ENCODE measurements around the gene SYCP3.
A peak's percentile ranks its signal among the peaks of the same experiment; 100 is the strongest.

Gene SYCP3

DNA sequence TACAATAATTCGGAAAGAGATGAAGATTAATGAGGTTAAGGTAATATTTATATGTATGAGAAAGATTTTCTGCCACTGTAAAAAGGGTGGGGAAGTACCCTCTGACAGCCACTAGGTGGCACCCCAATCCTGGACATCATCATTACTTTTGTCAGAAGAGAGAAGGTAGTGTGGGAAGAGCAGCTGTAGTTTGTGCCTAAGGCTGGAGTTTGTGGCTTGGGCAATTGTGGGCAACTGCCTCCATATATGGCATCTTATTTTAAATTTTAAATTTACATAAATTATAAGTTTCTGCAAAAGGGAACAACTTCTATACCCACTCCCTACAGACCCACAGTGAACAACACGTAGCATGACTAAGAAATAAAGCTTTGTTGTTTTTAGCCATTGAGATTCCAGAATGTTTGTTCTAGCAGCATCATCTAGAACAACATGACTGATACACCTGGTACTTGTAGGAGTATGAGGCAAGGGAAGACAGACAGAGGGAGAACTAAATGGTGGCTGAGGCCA lies 34.4 kb upstream of the SYCP3 start:
- TF ChIP-seq CEBPB (IDR thresholded peaks at IDR 0.05) (no peak), RAD21 (IDR thresholded peaks at IDR 0.05; ENCODE audit: low read depth) (peak; percentile 84), TAF1 (IDR thresholded peaks at IDR 0.05; ENCODE audit: low read depth) (no peak)

DNA sequence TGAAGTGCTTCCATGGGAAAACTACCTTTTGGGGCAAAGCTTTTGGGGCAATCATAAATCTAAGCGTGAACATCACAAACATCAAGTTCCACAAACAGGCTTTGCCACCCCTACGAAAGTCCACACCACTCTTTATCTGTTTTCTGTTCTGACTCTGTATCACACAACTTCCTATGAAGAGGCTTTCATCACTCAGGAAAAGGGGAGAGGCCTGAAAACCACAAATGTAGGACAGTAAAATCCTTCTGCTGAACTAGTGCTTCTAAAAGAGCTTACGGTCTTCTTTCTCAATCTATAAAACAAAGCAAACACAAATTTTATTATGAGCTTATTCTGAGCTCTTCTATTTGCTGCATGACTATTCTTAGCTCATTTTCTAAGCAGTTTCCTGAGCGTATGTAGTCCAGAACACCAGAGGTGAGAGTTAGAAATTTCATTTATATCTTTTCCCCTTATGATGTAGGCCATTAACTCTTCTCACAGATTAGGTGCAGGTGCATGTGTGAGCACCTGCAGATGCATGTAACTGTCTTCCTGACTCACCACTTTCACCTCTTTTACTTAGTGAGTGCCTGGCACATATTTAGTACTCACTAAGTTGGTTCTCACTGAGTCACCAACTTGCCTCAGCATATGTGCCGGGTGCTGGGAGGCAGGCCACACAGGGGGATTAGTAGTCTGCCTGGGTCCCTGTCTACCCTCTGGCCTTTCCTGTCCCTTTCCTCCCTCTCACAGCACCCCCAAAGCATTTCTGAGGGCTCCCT lies 32.9 kb upstream of the SYCP3 start:
- no peak for TF ChIP-seq NFIC (IDR thresholded peaks at IDR 0.05)
- no peak for TF ChIP-seq FOXM1 (IDR thresholded peaks at IDR 0.05; ENCODE audit: borderline replicate concordance, low read depth)
- TF ChIP-seq, protein P1, sequence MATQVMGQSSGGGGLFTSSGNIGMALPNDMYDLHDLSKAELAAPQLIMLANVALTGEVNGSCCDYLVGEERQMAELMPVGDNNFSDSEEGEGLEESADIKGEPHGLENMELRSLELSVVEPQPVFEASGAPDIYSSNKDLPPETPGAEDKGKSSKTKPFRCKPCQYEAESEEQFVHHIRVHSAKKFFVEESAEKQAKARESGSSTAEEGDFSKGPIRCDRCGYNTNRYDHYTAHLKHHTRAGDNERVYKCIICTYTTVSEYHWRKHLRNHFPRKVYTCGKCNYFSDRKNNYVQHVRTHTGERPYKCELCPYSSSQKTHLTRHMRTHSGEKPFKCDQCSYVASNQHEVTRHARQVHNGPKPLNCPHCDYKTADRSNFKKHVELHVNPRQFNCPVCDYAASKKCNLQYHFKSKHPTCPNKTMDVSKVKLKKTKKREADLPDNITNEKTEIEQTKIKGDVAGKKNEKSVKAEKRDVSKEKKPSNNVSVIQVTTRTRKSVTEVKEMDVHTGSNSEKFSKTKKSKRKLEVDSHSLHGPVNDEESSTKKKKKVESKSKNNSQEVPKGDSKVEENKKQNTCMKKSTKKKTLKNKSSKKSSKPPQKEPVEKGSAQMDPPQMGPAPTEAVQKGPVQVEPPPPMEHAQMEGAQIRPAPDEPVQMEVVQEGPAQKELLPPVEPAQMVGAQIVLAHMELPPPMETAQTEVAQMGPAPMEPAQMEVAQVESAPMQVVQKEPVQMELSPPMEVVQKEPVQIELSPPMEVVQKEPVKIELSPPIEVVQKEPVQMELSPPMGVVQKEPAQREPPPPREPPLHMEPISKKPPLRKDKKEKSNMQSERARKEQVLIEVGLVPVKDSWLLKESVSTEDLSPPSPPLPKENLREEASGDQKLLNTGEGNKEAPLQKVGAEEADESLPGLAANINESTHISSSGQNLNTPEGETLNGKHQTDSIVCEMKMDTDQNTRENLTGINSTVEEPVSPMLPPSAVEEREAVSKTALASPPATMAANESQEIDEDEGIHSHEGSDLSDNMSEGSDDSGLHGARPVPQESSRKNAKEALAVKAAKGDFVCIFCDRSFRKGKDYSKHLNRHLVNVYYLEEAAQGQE (IDR thresholded peaks at IDR 0.05; ENCODE audit: low read depth), result no peak

DNA sequence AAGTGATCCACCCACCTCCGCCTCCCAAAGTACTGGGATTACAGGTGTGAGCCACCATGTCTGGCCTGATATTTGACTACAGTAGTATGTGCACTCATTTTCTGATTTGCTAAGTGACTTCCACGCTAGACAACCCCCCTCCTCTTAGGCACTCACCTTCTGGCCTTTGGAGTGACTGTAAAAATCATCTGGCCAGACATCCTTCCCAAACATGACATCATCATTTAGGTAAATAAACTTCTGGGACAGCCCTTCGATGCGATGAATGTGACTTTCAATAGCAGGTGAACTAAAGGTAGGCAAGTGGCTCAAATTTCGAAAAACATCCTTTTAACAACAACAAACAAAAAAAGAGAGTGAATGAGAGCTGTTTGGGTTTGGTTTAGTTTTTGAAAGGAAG lies 30.6 kb upstream of the SYCP3 start:
- TF ChIP-seq EP300 (IDR thresholded peaks at IDR 0.05; ENCODE audit: borderline replicate concordance) (no peak), TCF12 (IDR thresholded peaks at IDR 0.05; ENCODE audit: low read depth) (no peak), FOXM1 (IDR thresholded peaks at IDR 0.05; ENCODE audit: borderline replicate concordance, low read depth) (no peak), TAF1 (IDR thresholded peaks at IDR 0.05; ENCODE audit: low read depth) (no peak), CREB1 (IDR thresholded peaks at IDR 0.05; ENCODE audit: low read depth) (no peak), NFIC (IDR thresholded peaks at IDR 0.05) (no peak), ZBTB7A (IDR thresholded peaks at IDR 0.05; ENCODE audit: low read depth) (no peak), TEAD4 (IDR thresholded peaks at IDR 0.05) (no peak)
- TF ChIP-seq, protein P1 (IDR thresholded peaks at IDR 0.05; ENCODE audit: low read depth), result no peak
- TF ChIP-seq, protein P2, sequence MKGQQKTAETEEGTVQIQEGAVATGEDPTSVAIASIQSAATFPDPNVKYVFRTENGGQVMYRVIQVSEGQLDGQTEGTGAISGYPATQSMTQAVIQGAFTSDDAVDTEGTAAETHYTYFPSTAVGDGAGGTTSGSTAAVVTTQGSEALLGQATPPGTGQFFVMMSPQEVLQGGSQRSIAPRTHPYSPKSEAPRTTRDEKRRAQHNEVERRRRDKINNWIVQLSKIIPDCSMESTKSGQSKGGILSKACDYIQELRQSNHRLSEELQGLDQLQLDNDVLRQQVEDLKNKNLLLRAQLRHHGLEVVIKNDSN (IDR thresholded peaks at IDR 0.05), result no peak

DNA sequence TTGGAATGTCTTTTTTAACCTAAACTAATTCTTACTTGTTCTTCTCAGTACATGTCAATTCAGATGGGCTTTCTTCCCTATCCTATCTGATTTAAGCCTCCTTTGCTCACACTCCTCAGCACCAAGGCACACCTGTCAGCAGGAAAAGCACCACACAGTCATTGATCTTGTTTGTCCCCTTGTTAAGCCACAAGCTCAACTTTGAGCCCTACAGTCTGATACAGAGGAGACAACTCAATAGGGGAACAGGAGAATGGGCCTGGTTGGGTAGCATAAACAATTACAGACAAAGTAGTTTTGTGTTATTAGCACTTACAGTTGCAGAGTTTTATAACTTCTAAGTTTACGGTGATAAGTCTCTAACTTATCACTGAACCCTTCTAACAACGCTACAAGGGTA lies 29.5 kb upstream of the SYCP3 start:
- no peak for TF ChIP-seq EGR1 (IDR thresholded peaks at IDR 0.05)
- TF ChIP-seq FOXM1 (IDR thresholded peaks at IDR 0.05; ENCODE audit: borderline replicate concordance, low read depth), result no peak
- TF ChIP-seq, protein P1 (IDR thresholded peaks at IDR 0.05; ENCODE audit: low read depth), result no peak
- no peak for TF ChIP-seq NFIC (IDR thresholded peaks at IDR 0.05)
- TF ChIP-seq TCF12 (IDR thresholded peaks at IDR 0.05; ENCODE audit: low read depth), result no peak
- TF ChIP-seq EP300 (IDR thresholded peaks at IDR 0.05; ENCODE audit: borderline replicate concordance), result no peak
- TF ChIP-seq CEBPB (IDR thresholded peaks at IDR 0.05), result no peak
- no peak for TF ChIP-seq TAF1 (IDR thresholded peaks at IDR 0.05; ENCODE audit: low read depth)
- TF ChIP-seq, protein P2 (IDR thresholded peaks at IDR 0.05), result no peak
- no peak for TF ChIP-seq CREB1 (IDR thresholded peaks at IDR 0.05; ENCODE audit: low read depth)
- no peak for TF ChIP-seq ZBTB7A (IDR thresholded peaks at IDR 0.05; ENCODE audit: low read depth)
- TF ChIP-seq, protein P3, sequence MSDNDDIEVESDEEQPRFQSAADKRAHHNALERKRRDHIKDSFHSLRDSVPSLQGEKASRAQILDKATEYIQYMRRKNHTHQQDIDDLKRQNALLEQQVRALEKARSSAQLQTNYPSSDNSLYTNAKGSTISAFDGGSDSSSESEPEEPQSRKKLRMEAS (IDR thresholded peaks at IDR 0.05), result no peak
- TF ChIP-seq RAD21 (IDR thresholded peaks at IDR 0.05; ENCODE audit: low read depth), result no peak
- TF ChIP-seq TEAD4 (IDR thresholded peaks at IDR 0.05), result no peak
- TF ChIP-seq YY1 (IDR thresholded peaks at IDR 0.05; ENCODE audit: low read depth), result no peak

DNA sequence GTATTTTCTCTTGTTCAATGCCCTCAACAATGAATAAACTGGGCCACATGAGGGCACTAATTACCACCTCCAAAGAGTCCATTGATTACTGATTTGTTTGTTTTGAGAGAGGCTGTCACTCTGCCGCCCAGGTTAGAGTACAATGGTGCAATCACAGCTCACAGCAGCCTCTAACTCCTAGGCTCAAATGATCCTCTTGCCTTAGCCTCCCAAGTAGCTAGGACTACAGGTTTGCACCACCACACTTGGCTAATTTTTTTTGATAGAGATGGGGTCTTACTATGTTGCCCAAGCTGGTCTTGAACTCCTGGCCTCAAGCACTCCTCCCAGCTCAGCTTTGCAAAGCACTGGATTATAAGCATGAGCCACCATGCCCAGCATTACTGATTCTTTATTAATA lies 28.3 kb upstream of the SYCP3 start:
- TF ChIP-seq, protein P3 (IDR thresholded peaks at IDR 0.05), result no peak
- TF ChIP-seq CEBPB (IDR thresholded peaks at IDR 0.05) (no peak), TCF12 (IDR thresholded peaks at IDR 0.05; ENCODE audit: low read depth) (no peak), ZBTB7A (IDR thresholded peaks at IDR 0.05; ENCODE audit: low read depth) (no peak), TEAD4 (IDR thresholded peaks at IDR 0.05) (no peak), RAD21 (IDR thresholded peaks at IDR 0.05; ENCODE audit: low read depth) (no peak), CREB1 (IDR thresholded peaks at IDR 0.05; ENCODE audit: low read depth) (no peak), EP300 (IDR thresholded peaks at IDR 0.05; ENCODE audit: borderline replicate concordance) (no peak), FOXM1 (IDR thresholded peaks at IDR 0.05; ENCODE audit: borderline replicate concordance, low read depth) (no peak), NFIC (IDR thresholded peaks at IDR 0.05) (no peak), EGR1 (IDR thresholded peaks at IDR 0.05) (no peak), YY1 (IDR thresholded peaks at IDR 0.05; ENCODE audit: low read depth) (no peak), TAF1 (IDR thresholded peaks at IDR 0.05; ENCODE audit: low read depth) (no peak)
- TF ChIP-seq, protein P1 (IDR thresholded peaks at IDR 0.05; ENCODE audit: low read depth), result no peak
- TF ChIP-seq, protein P2 (IDR thresholded peaks at IDR 0.05), result no peak

Data from Ishikawa (cell line).